Muscle layer of duodenum (tissue), 2 donors: ENCODE measurements around the gene PACRG.

Source experiments
- H3K27ac ChIP-seq: one replicate; pipeline ENCODE4 v1.7.0; 2013; ENCODE audit warnings: mild to moderate bottlenecking, low read length
- H3K27me3 ChIP-seq: one replicate; pipeline ENCODE4 v1.7.0; 2013; ENCODE audit warnings: low read depth, mild to moderate bottlenecking, control low read depth, low read length
- H3K36me3 ChIP-seq, 2 donors: one replicate each; pipeline ENCODE4 v1.7.0; 2013; ENCODE audit warnings: low read length in 2 of 2, control low read depth in 1 of 2, mild to moderate bottlenecking in 1 of 2; ENCODE audit not compliant: insufficient read depth in 2 of 2, control insufficient read depth in 1 of 2
- H3K4me1 ChIP-seq, 2 donors: one replicate each; pipeline ENCODE4 v1.7.0; 2013; ENCODE audit warnings: low read length in 2 of 2, mild to moderate bottlenecking in 2 of 2, control low read depth in 1 of 2, moderate library complexity in 1 of 2; ENCODE audit not compliant: insufficient read depth in 2 of 2, control insufficient read depth in 1 of 2
- H3K4me3 ChIP-seq, 2 donors: one replicate each; pipeline ENCODE4 v1.7.0; 2013; ENCODE audit warnings: low read length in 2 of 2, low read depth in 1 of 2, mild to moderate bottlenecking in 1 of 2
- H3K9me3 ChIP-seq, 2 donors: one replicate each; pipeline ENCODE4 v1.7.0; 2013; ENCODE audit warnings: low read length in 2 of 2, control low read depth in 1 of 2, mild to moderate bottlenecking in 1 of 2; ENCODE audit not compliant: control insufficient read depth in 1 of 2
- donor health status: healthy.

The PACRG gene

GRCh38 chr6:163231356-163232014 is 503.7 kb downstream of the PACRG start:
- no peaks in the 10 kb centered on the region for H3K27me3 ChIP-seq

GRCh38 chr6:163232015-163232523 is 504.3 kb downstream of the PACRG start:
- H3K27ac ChIP-seq: no peak overlapping the region
- no peak overlapping the region for H3K4me3 ChIP-seq
- H3K27me3 ChIP-seq: no peaks in the 10 kb centered on the region
- no peaks in the 10 kb centered on the region for H3K4me1 ChIP-seq
- no peaks in the 10 kb centered on the region for H3K36me3 ChIP-seq
- H3K9me3 ChIP-seq: no peaks in the 10 kb centered on the region

More at GRCh38 chr6:163231356-163232014, 503.7 kb downstream of the PACRG start:
- no peaks in the 10 kb centered on the region for H3K9me3 ChIP-seq
- H3K4me1 ChIP-seq: no peaks in the 10 kb centered on the region
- no peak overlapping the region for H3K27ac ChIP-seq
- no peak overlapping the region for H3K4me3 ChIP-seq
- H3K36me3 ChIP-seq: no peaks in the 10 kb centered on the region

GRCh38 chr6:163232649-163233048 is 504.9 kb downstream of the PACRG start:
- no peaks in the 10 kb centered on the region for H3K4me1 ChIP-seq
- H3K27ac ChIP-seq: no peak overlapping the region
- H3K27me3 ChIP-seq: no peaks in the 10 kb centered on the region
- no peaks in the 10 kb centered on the region for H3K36me3 ChIP-seq
- no peaks in the 10 kb centered on the region for H3K9me3 ChIP-seq
- H3K4me3 ChIP-seq: no peak overlapping the region

- no peak overlapping the region for H3K27ac ChIP-seq
- no peaks in the 10 kb centered on the region for H3K27me3 ChIP-seq
- H3K36me3 ChIP-seq: no peaks in the 10 kb centered on the region
- H3K4me3 ChIP-seq: no peak overlapping the region
- no peaks in the 10 kb centered on the region for H3K4me1 ChIP-seq
- no peaks in the 10 kb centered on the region for H3K9me3 ChIP-seq
Observed at GRCh38 chr6:163237110-163237509, 509.3 kb downstream of the PACRG start.

GRCh38 chr6:163239572-163240340 is 512.0 kb downstream of the PACRG start:
- Histone ChIP-seq H3K27ac (no peak overlapping the region), H3K27me3 (no peaks in the 10 kb centered on the region), H3K36me3 (no peaks in the 10 kb centered on the region), H3K4me1 (no peaks in the 10 kb centered on the region), H3K9me3 (no peaks in the 10 kb centered on the region), H3K4me3 (no peak overlapping the region)

- Histone ChIP-seq H3K4me1 (no peaks in the 10 kb centered on the region), H3K36me3 (no peaks in the 10 kb centered on the region), H3K4me3 (no peak overlapping the region), H3K9me3 (no peaks in the 10 kb centered on the region), H3K27me3 (no peaks in the 10 kb centered on the region), H3K27ac (no peak overlapping the region)
Observed at GRCh38 chr6:163240556-163240955, 512.8 kb downstream of the PACRG start.

- H3K27me3 ChIP-seq: no peaks in the 10 kb centered on the region
- H3K36me3 ChIP-seq: no peaks in the 10 kb centered on the region
- H3K4me1 ChIP-seq: no peaks in the 10 kb centered on the region
- no peak overlapping the region for H3K27ac ChIP-seq
- H3K4me3 ChIP-seq: no peak overlapping the region
- H3K9me3 ChIP-seq: no peaks in the 10 kb centered on the region
Observed at GRCh38 chr6:163241683-163242082, 513.9 kb downstream of the PACRG start.

- Histone ChIP-seq H3K9me3 (no peaks in the 10 kb centered on the region), H3K4me1 (no peaks in the 10 kb centered on the region), H3K36me3 (no peaks in the 10 kb centered on the region), H3K27me3 (no peaks in the 10 kb centered on the region), H3K4me3 (no peak overlapping the region), H3K27ac (no peak overlapping the region)
Observed at GRCh38 chr6:163243083-163243482, 515.3 kb downstream of the PACRG start.

GRCh38 chr6:163243692-163244589 is 516.2 kb downstream of the PACRG start:
- no peaks in the 10 kb centered on the region for H3K36me3 ChIP-seq
- H3K4me1 ChIP-seq: no peaks in the 10 kb centered on the region
- no peak overlapping the region for H3K27ac ChIP-seq
- no peaks in the 10 kb centered on the region for H3K9me3 ChIP-seq
- H3K27me3 ChIP-seq: no peaks in the 10 kb centered on the region
- no peak overlapping the region for H3K4me3 ChIP-seq

- Histone ChIP-seq H3K4me1 (no peaks in the 10 kb centered on the region), H3K27me3 (no peaks in the 10 kb centered on the region), H3K36me3 (no peaks in the 10 kb centered on the region), H3K4me3 (no peak overlapping the region), H3K9me3 (no peaks in the 10 kb centered on the region), H3K27ac (no peak overlapping the region)
Observed at GRCh38 chr6:163248051-163248450, 520.3 kb downstream of the PACRG start.

GRCh38 chr6:163249651-163250101 is 521.9 kb downstream of the PACRG start:
- Histone ChIP-seq H3K9me3 (no peaks in the 10 kb centered on the region), H3K4me3 (no peak overlapping the region), H3K27ac (no peak overlapping the region), H3K4me1 (no peaks in the 10 kb centered on the region), H3K27me3 (no peaks in the 10 kb centered on the region), H3K36me3 (no peaks in the 10 kb centered on the region)
